Stimulated activated CD4-positive, alpha-beta T cell treated with anti-CD3 and anti-CD28 coated beads, TNF-alpha, amount 100 ng/mL, for 24 hours (primary cell): Measurements from ENCODE around the gene ENSA.
"Not testable (repeated sequence)": the region's sequence is repeated elsewhere in the genome, so short reads cannot be mapped to it uniquely, and the experiment has no call there.

Experiments
- DNase-seq, 3 experiments: peaks; one replicate each; pipeline ENCODE4 v3.0.0-alpha.2; 2020; ENCODE audit warnings: low read depth in 3 of 3

ENSA gene

GRCh38 chr1:150580966-150581365, 48.4 kb downstream of the ENSA start:
- not testable (repeated sequence) for DNase-seq

GRCh38 chr1:150579945-150580642, 49.3 kb downstream of the ENSA start:
- DNase-seq, result no peak

- DNase-seq, result peak; percentile 73 to 88 (median 76)
Observed at GRCh38 chr1:150579110-150579944, 50.1 kb downstream of the ENSA start, which contains the start of gene MCL1. MCL1 (minus strand) TSS chr1:150579610; CDS start chr1:150579530, 80 bp downstream.

- DNase-seq, result peak in 2 of 3 experiments; percentile 41 to 60
Observed at GRCh38 chr1:150578272-150579109, 50.9 kb downstream of the ENSA start.

- DNase-seq, result no peak
Observed at GRCh38 chr1:150577557-150578271, 51.7 kb downstream of the ENSA start.

GRCh38 chr1:150576794-150577556, 52.4 kb downstream of the ENSA start:
- DNase-seq, result no peak

GRCh38 chr1:150576367-150576711, 53.1 kb downstream of the ENSA start:
- DNase-seq, result no peak

GRCh38 chr1:150575518-150576366, 53.7 kb downstream of the ENSA start:
- no peak for DNase-seq

GRCh38 chr1:150575072-150575489, 54.3 kb downstream of the ENSA start:
- DNase-seq, result no peak

GRCh38 chr1:150574260-150575071, 54.9 kb downstream of the ENSA start:
- no peak for DNase-seq

- DNase-seq, result not testable (repeated sequence)
Observed at GRCh38 chr1:150573648-150574071, 55.8 kb downstream of the ENSA start.

- no peak for DNase-seq
Observed at GRCh38 chr1:150572918-150573647, 56.3 kb downstream of the ENSA start.
